ENCODE data around the gene TRAPPC13.

- no peak for TF ChIP-seq EGR1 (IDR thresholded peaks at IDR 0.05)
- TF ChIP-seq CREB1 (IDR thresholded peaks at IDR 0.05; ENCODE audit: low read depth), result no peak
- no peak for TF ChIP-seq TAF1 (IDR thresholded peaks at IDR 0.05; ENCODE audit: low read depth)
- TF ChIP-seq ZBTB7A (IDR thresholded peaks at IDR 0.05; ENCODE audit: low read depth), result no peak
- no peak for TF ChIP-seq EP300 (IDR thresholded peaks at IDR 0.05; ENCODE audit: borderline replicate concordance)
- no peak for TF ChIP-seq NFIC (IDR thresholded peaks at IDR 0.05)
- TF ChIP-seq YY1 (IDR thresholded peaks at IDR 0.05; ENCODE audit: low read depth), result no peak
- TF ChIP-seq CEBPB (IDR thresholded peaks at IDR 0.05), result no peak
- no peak for TF ChIP-seq MAX (IDR thresholded peaks at IDR 0.05)
- no peak for TF ChIP-seq REST (IDR thresholded peaks at IDR 0.05; ENCODE audit: low read depth)
- TF ChIP-seq TCF12 (IDR thresholded peaks at IDR 0.05; ENCODE audit: low read depth), result no peak
These were observed 79.9 kb downstream of the TRAPPC13 start for GRCh38 chr5:65704621-65705239.
